HG02943 (cell line): ENCODE results near the gene CTNNA1.
"Not testable (repeated sequence)": the region's sequence is repeated elsewhere in the genome, so short reads cannot be mapped to it uniquely, and the experiment has no call there.

Source experiments
- ATAC-seq: cut with Tn5 transposase; IDR thresholded peaks from one replicate; pipeline ENCODE4 v1.9.1; 2021; ENCODE audit warnings: mild to moderate bottlenecking, low read depth, moderate library complexity; ENCODE audit not compliant: unreplicated experiment

CTNNA1 gene

GRCh38 chr5:138754699-138755057 is 1.5 kb downstream of the CTNNA1 start:
- no peak for ATAC-seq

- ATAC-seq: no peak
These were observed 2.0 kb downstream of the CTNNA1 start for GRCh38 chr5:138755084-138755748.

- no peak for ATAC-seq
These were observed 4.0 kb downstream of the CTNNA1 start for GRCh38 chr5:138757061-138757776.

GRCh38 chr5:138760448-138761110 is 7.4 kb downstream of the CTNNA1 start:
- no peak for ATAC-seq

GRCh38 chr5:138761115-138761514 is 7.9 kb downstream of the CTNNA1 start:
- ATAC-seq: not testable (repeated sequence)

- ATAC-seq: not testable (repeated sequence)
These were observed 8.4 kb downstream of the CTNNA1 start for GRCh38 chr5:138761670-138762069.

GRCh38 chr5:138762110-138762509 is 8.9 kb downstream of the CTNNA1 start:
- ATAC-seq: no peak

- no peak for ATAC-seq
These were observed 10.0 kb downstream of the CTNNA1 start for GRCh38 chr5:138763037-138763778.

GRCh38 chr5:138770291-138770690 is 17.1 kb downstream of the CTNNA1 start:
- no peak for ATAC-seq

- no peak for ATAC-seq
These were observed 17.8 kb downstream of the CTNNA1 start for GRCh38 chr5:138770977-138771376.

- no peak for ATAC-seq
These were observed 19.9 kb downstream of the CTNNA1 start for GRCh38 chr5:138772986-138773594.

GRCh38 chr5:138773624-138774023 is 20.4 kb downstream of the CTNNA1 start:
- not testable (repeated sequence) for ATAC-seq

- no peak for ATAC-seq
These were observed 21.8 kb downstream of the CTNNA1 start for GRCh38 chr5:138775034-138775433.

- ATAC-seq: no peak
These were observed 25.0 kb downstream of the CTNNA1 start for GRCh38 chr5:138778234-138778633.

GRCh38 chr5:138783976-138784375 is 30.8 kb downstream of the CTNNA1 start:
- no peak for ATAC-seq

- ATAC-seq: no peak
These were observed 31.4 kb downstream of the CTNNA1 start for GRCh38 chr5:138784590-138784989.

- no peak for ATAC-seq
These were observed 36.6 kb downstream of the CTNNA1 start for GRCh38 chr5:138789771-138790242.

GRCh38 chr5:138790684-138791083 is 37.5 kb downstream of the CTNNA1 start:
- ATAC-seq: no peak

- no peak for ATAC-seq
These were observed 39.1 kb downstream of the CTNNA1 start for GRCh38 chr5:138792195-138792790.

GRCh38 chr5:138793575-138793974 is 40.4 kb downstream of the CTNNA1 start:
- no peak for ATAC-seq
